ENCODE results near the gene FRMD5.
"Not testable (repeated sequence)": the region's sequence is repeated elsewhere in the genome, so short reads cannot be mapped to it uniquely, and the experiment has no call there.

The FRMD5 gene

DNA sequence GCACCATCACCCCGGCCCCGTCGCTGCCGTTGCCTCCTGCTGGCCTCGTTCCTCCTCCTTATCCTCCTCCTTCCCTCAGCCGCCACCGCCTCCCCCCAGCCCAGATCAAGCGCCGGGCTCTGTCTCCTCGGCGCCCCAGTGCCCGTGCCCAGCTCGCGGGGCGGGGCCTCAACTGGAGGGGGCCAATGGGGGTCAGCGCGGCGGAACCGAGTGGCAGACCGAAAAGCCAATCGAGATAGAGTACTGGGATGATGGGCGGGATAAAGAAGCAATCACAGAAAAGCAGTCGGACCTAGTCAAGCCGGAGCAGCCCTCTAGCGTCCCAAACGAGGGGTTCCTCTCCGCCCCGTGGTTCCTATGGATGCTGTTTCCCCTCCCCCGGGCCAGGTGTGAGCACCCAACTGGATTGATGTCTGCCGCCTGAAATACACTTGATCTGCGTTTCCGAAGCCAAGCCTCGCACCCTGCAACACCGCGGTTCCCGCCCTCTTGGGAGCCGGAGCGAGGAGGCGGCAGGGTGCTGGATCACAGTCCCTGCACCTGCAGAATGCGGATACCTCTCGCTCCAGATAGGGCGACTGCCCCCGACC, at the start of gene FRMD5:
FRMD5 (minus strand) TSS at position 121 of the 590 bp plus-strand sequence.
- H3K4me3 ChIP-seq (ENCODE audit: low read depth, low read length): peak within 1 kb of the TSS; percentile 59

GRCh38 chr15:44243829-44244228, 48.8 kb upstream of the FRMD5 start:
- H3K4me3 ChIP-seq (ENCODE audit: low read depth, low read length): no peak overlapping the region

DNA sequence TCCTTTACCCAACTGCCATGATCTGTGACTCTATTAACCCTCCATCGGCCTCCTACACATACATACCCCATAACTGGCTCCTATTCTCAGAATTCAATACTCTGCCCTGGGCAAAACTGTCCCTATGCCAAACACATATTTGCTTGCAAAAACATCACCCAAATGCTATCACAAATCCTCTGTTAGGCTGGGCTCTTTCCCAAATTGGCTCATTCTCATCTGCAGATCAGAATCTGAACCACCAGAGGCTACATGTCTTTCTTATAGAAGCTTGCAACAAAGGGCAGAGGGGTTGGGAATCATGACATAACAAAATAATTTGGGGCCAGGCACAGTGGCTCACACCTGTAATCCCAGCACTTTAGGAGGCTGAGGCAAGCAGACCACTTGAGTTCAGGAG, 48.1 kb upstream of the FRMD5 start:
- H3K4me3 ChIP-seq (ENCODE audit: low read depth, low read length): no peak overlapping the region

GRCh38 chr15:44231842-44232241, 36.8 kb upstream of the FRMD5 start:
- H3K4me3 ChIP-seq (ENCODE audit: low read depth, low read length): no peak overlapping the region

- not testable (repeated sequence) for H3K4me3 ChIP-seq (ENCODE audit: low read depth, low read length)
Observed at GRCh38 chr15:44229301-44229700, 34.2 kb upstream of the FRMD5 start.

GRCh38 chr15:44227584-44227983, 32.5 kb upstream of the FRMD5 start:
- no peak overlapping the region for H3K4me3 ChIP-seq (ENCODE audit: low read depth, low read length)

DNA sequence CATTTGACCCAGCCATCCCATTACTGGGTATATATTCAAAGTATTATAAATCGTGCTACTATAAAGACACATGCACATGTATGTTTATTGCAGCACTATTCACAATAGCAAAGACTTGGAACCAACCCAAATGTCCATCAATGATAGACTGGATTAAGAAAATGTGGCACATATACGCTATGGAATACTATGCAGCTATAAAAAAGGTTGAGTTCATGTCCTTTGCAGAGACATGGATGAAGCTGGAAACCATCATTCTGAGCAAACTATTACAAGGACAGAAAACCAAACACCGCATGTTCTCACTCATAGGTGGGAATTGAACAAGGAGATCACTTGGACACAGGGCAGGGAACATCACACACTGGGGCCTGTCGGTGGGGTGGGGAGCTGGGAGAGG, 31.9 kb upstream of the FRMD5 start:
- H3K4me3 ChIP-seq (ENCODE audit: low read depth, low read length): not testable (repeated sequence)

DNA sequence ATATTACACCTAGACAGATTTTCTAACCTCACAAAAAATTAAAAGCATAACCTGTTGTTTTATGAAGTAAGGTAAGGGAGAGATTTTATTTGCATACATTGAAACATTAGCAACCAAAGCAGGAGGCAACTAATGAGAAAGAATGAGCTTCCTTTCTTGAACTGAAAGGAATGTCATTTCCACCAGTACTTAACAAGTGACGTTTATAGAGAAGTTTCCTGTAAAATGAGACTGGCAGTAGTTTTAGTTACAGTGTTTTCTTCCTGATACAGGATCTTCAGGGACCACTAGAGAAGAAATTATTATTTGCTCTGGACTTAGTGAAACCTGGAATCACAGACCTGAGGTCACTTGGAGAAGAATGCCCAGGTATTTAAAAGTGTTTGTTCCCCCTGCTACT, 27.4 kb upstream of the FRMD5 start:
- H3K4me3 ChIP-seq (ENCODE audit: low read depth, low read length): no peak overlapping the region

GRCh38 chr15:44219073-44219472, 24.0 kb upstream of the FRMD5 start:
- no peak overlapping the region for H3K4me3 ChIP-seq (ENCODE audit: low read depth, low read length)

DNA sequence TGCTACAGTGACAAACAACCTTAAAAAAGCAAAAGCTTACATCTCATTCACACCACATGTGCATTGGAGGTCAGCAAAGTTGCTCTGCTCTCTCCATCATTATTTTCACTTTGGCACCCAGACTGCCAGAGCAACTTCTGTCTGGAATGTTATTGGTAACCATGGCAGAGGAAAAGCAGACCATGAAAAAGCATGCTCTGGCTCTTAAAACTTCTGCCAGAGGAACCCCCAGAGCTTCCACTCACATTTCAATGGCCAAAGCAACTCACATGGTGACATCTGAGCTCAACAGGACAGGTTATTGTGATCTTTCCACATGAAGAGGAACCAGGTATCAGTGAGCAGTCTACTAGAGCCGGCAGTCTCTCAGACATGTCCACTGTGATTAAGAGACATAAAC, 21.9 kb upstream of the FRMD5 start:
- no peak overlapping the region for H3K4me3 ChIP-seq (ENCODE audit: low read depth, low read length)

GRCh38 chr15:44215594-44215993, 20.5 kb upstream of the FRMD5 start:
- no peak overlapping the region for H3K4me3 ChIP-seq (ENCODE audit: low read depth, low read length)

DNA sequence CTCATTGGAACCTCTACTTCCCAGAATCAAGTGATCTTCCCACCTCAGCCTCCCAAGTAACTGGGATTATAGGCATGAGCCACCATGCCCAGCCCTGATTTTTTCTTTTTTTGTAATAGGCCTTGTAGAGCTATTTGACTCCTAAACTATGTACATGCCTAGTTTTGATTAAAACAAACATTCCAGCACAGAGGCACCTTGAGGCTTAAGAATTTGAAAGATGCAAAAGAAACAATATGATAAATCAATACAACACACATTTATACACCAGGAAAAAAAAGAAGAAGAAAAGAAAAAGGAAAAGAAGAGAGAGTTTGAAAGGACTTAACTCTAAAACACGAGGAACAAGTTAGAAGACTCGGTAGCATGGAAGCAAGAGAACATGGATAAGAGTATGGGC, 13.9 kb upstream of the FRMD5 start:
- no peak overlapping the region for H3K4me3 ChIP-seq (ENCODE audit: low read depth, low read length)

- H3K4me3 ChIP-seq (ENCODE audit: low read depth, low read length): no peak overlapping the region
Observed at GRCh38 chr15:44207643-44208042, 12.6 kb upstream of the FRMD5 start.

GRCh38 chr15:44199393-44199792, 4.3 kb upstream of the FRMD5 start:
- no peak overlapping the region for H3K4me3 ChIP-seq (ENCODE audit: low read depth, low read length)

- H3K4me3 ChIP-seq (ENCODE audit: low read depth, low read length): peak overlapping the region; percentile 59
Observed at GRCh38 chr15:44194323-44195150, 534 bp downstream of the FRMD5 start.

GRCh38 chr15:44193651-44194322, 1.3 kb downstream of the FRMD5 start:
- peak overlapping the region; percentile 59 for H3K4me3 ChIP-seq (ENCODE audit: low read depth, low read length)

- H3K4me3 ChIP-seq (ENCODE audit: low read depth, low read length): no peak overlapping the region
Observed at GRCh38 chr15:44188795-44189194, 6.3 kb downstream of the FRMD5 start.

GRCh38 chr15:44186705-44187104, 8.4 kb downstream of the FRMD5 start:
- no peak overlapping the region for H3K4me3 ChIP-seq (ENCODE audit: low read depth, low read length)

DNA sequence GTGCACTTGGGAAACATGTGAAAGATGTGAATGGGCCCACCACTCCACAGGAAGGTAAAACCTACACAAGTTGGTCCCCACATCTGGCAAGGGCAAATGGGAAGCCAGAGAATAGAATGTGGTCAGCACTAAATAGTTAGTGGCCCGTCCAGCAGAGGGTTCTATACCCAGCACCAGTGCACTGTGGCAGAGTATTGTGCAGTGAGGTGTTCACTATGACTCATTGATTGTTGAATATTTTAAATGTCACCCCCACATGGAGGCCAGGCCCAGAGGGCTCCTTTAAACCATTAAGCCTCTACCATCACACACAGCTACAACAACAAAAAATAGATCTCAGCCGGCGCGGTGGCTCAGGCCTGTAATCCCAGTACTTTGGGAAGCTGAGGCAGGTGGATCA, 11.7 kb downstream of the FRMD5 start:
- no peak overlapping the region for H3K4me3 ChIP-seq (ENCODE audit: low read depth, low read length)

- H3K4me3 ChIP-seq (ENCODE audit: low read depth, low read length): no peak overlapping the region
Observed at GRCh38 chr15:44181410-44181809, 13.7 kb downstream of the FRMD5 start.

GRCh38 chr15:44177139-44177538, 17.9 kb downstream of the FRMD5 start:
- H3K4me3 ChIP-seq (ENCODE audit: low read depth, low read length): no peak overlapping the region

- H3K4me3 ChIP-seq (ENCODE audit: low read depth, low read length): no peak overlapping the region
Observed at GRCh38 chr15:44173813-44174212, 21.3 kb downstream of the FRMD5 start.
